Stimulated activated CD8-positive, alpha-beta memory T cell treated with anti-CD3 and anti-CD28 coated beads, Interleukin-2, amount 100 ng/mL, for 48 hours (primary cell): ENCODE measurements around the gene REM1.

Experiments used
- DNase-seq, 2 donors: peaks; one replicate each; pipeline ENCODE4 v3.0.0-alpha.2; 2020; ENCODE audit warnings: low read depth in 2 of 2

Gene REM1

GRCh38 chr20:31523361-31524283, 48.5 kb downstream of the REM1 start:
- DNase-seq: no peak

DNA sequence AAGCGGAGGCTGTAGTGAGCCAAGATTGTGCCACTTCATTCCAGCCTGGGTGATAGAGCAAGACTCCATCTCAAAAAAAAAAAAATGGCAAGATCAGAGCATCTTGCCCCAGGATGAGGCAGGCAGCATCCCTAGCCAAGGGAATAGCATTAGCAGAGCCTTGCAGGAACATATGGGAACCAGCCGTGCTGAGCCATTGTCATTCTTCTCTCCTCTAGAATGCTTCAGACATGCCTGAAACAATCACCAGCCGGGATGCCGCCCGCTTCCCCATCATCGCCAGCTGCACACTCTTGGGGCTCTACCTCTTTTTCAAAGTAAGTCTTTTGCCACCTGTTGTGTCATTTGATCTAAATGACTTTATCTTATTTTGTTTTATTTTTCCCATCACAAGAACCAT, 52.2 kb downstream of the REM1 start:
- no peak for DNase-seq
